Measurements from ENCODE around the gene CCDC80. TPM values are rescaled to one million over a fixed set of nuclear protein-coding genes. Genes with fewer than 3 reads are reported as not detected.

Gene CCDC80
- total and polyA plus RNA-seq, 3 experiments from 2014 or later = 0.02 TPM; not detected in 2

GRCh38 chr3:112594856-112595255, 46.1 kb downstream of the CCDC80 start:
- Histone ChIP-seq H3K27ac (ENCODE audit: low read depth, low read length) (no peak overlapping the region), H3K27me3 (ENCODE audit: insufficient read depth, low read length, poor library complexity, severe bottlenecking) (no peaks in the 10 kb centered on the region), H3K9me3 (ENCODE audit: low read length) (no peaks in the 10 kb centered on the region), H3K36me3 (ENCODE audit: insufficient read depth, low read length) (no peaks in the 10 kb centered on the region), H3K4me3 (ENCODE audit: low read length) (no peak overlapping the region), H3K4me1 (ENCODE audit: insufficient read depth, low read length) (no peaks in the 10 kb centered on the region)
- Mint-ChIP-seq H3K9me3 (no peaks in the 10 kb centered on the region), H3K4me1 (peaks cover 4 to 10% (median 6%) of the 10 kb centered on the region in 3 donors), H3K27me3 (peaks cover 0 to 1% of the 10 kb centered on the region in 2 donors), H3K27ac (no peak overlapping the region), H3K4me3 (no peak overlapping the region), H3K36me3 (peaks cover 26 to 46% (median 44%) of the 10 kb centered on the region in 3 donors)
- no peak for DNase-seq
- ChIA-PET POLR2A (no interaction called here), CTCF (no interaction called here)

GRCh38 chr3:112593258-112593657, 47.7 kb downstream of the CCDC80 start:
- POLR2A ChIA-PET = no interaction called here
- Histone ChIP-seq H3K36me3 (ENCODE audit: insufficient read depth, low read length) (no peaks in the 10 kb centered on the region), H3K4me1 (ENCODE audit: insufficient read depth, low read length) (no peaks in the 10 kb centered on the region), H3K4me3 (ENCODE audit: low read length) (no peak overlapping the region), H3K27me3 (ENCODE audit: insufficient read depth, low read length, poor library complexity, severe bottlenecking) (no peaks in the 10 kb centered on the region), H3K27ac (ENCODE audit: low read depth, low read length) (no peak overlapping the region), H3K9me3 (ENCODE audit: low read length) (no peaks in the 10 kb centered on the region)
- Mint-ChIP-seq H3K9me3 (no peaks in the 10 kb centered on the region), H3K27me3 (no peaks in the 10 kb centered on the region), H3K27ac (no peak overlapping the region), H3K4me1 (peaks cover 4 to 10% (median 6%) of the 10 kb centered on the region in 3 donors), H3K36me3 (peaks cover 35 to 59% (median 49%) of the 10 kb centered on the region in 3 donors), H3K4me3 (no peak overlapping the region)
- no peak for DNase-seq
- CTCF ChIA-PET = no interaction called here

DNA sequence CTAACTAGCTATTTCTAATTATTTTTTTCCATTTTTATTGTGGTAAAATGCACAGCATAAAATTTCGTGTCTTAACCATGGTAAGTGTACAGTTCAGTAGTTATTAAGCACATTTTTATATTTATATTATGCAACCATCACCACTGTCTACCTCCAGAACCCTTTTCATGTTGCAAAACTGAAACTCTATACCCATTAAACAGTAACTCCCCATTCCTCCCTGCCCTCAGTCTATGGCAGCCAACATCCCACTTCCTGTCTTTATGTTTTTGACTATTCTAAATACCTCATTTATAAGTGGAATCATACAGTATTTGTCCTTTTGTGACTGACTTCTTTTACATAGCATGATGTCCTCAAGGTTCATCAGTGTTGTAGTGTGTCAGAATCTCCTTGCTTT, 53.6 kb downstream of the CCDC80 start:
- Histone ChIP-seq H3K27me3 (ENCODE audit: insufficient read depth, low read length, poor library complexity, severe bottlenecking) (no peaks in the 10 kb centered on the region), H3K36me3 (ENCODE audit: insufficient read depth, low read length) (peaks cover 24% of the 10 kb centered on the region), H3K9me3 (ENCODE audit: low read length) (no peaks in the 10 kb centered on the region), H3K27ac (ENCODE audit: low read depth, low read length) (no peak overlapping the region), H3K4me3 (ENCODE audit: low read length) (no peak overlapping the region), H3K4me1 (ENCODE audit: insufficient read depth, low read length) (no peaks in the 10 kb centered on the region)
- CTCF ChIA-PET = no interaction called here
- no peaks in the 10 kb centered on the region for H3K9me3 Mint-ChIP-seq
- no peak overlapping the region for H3K27ac Mint-ChIP-seq
- peaks cover 30 to 82% (median 42%) of the 10 kb centered on the region in 3 donors for H3K36me3 Mint-ChIP-seq
- H3K4me1 Mint-ChIP-seq = peaks cover 2 to 4% (median 2%) of the 10 kb centered on the region in 3 donors
- no peak for DNase-seq
- POLR2A ChIA-PET = no interaction called here
- no peak overlapping the region for H3K4me3 Mint-ChIP-seq
- H3K27me3 Mint-ChIP-seq = peaks cover 0 to 1% of the 10 kb centered on the region in 2 donors

GRCh38 chr3:112585782-112586181, 55.2 kb downstream of the CCDC80 start:
- peaks cover 20 to 85% (median 34%) of the 10 kb centered on the region in 3 donors for H3K36me3 Mint-ChIP-seq
- H3K27ac Mint-ChIP-seq = peak overlapping the region in 1 of 8 donors; percentile 32
- Histone ChIP-seq H3K27me3 (ENCODE audit: insufficient read depth, low read length, poor library complexity, severe bottlenecking) (no peaks in the 10 kb centered on the region), H3K36me3 (ENCODE audit: insufficient read depth, low read length) (peaks cover 28% of the 10 kb centered on the region), H3K9me3 (ENCODE audit: low read length) (no peaks in the 10 kb centered on the region), H3K4me3 (ENCODE audit: low read length) (no peak overlapping the region), H3K27ac (ENCODE audit: low read depth, low read length) (no peak overlapping the region), H3K4me1 (ENCODE audit: insufficient read depth, low read length) (no peaks in the 10 kb centered on the region)
- no peaks in the 10 kb centered on the region for H3K9me3 Mint-ChIP-seq
- peaks cover 0 to 1% of the 10 kb centered on the region in 2 donors for H3K27me3 Mint-ChIP-seq
- DNase-seq = no peak
- ChIA-PET CTCF (no interaction called here), POLR2A (no interaction called here)
- no peaks in the 10 kb centered on the region for H3K4me1 Mint-ChIP-seq
- no peak overlapping the region for H3K4me3 Mint-ChIP-seq

DNA sequence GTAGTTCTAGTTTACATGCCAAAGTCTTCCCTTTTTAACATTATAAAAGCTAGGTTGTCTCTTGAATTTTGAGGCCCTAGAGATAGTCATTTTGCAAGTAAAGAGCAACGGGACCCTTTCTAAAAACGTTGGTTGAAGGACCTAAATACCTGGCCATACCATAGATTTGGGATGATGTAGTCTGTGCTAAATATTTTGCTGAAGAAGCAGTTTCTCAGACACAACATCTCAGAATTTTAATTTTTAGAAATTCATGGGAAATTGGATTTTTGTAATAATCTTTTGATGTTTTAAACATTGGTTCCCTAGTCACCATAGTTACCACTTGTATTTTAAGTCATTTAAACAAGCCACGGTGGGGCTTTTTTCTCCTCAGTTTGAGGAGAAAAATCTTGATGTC, 57.8 kb downstream of the CCDC80 start:
- Mint-ChIP-seq H3K27ac (no peak overlapping the region), H3K9me3 (no peaks in the 10 kb centered on the region), H3K4me3 (no peak overlapping the region), H3K36me3 (peaks cover 5 to 85% (median 24%) of the 10 kb centered on the region in 3 donors), H3K27me3 (peaks cover 0 to 1% of the 10 kb centered on the region in 2 donors), H3K4me1 (no peaks in the 10 kb centered on the region)
- H3K4me3 ChIP-seq (ENCODE audit: low read length) = no peak overlapping the region
- H3K27ac ChIP-seq (ENCODE audit: low read depth, low read length) = no peak overlapping the region
- CTCF ChIA-PET = interaction anchor here (1.3 kb wide), 1 partner anchor 389 kb away, joined by 3 read pairs; no protein-coding TSS in a partner anchor
- no peaks in the 10 kb centered on the region for H3K9me3 ChIP-seq (ENCODE audit: low read length)
- H3K36me3 ChIP-seq (ENCODE audit: insufficient read depth, low read length) = peaks cover 28% of the 10 kb centered on the region
- POLR2A ChIA-PET = no interaction called here
- no peak for DNase-seq
- H3K27me3 ChIP-seq (ENCODE audit: insufficient read depth, low read length, poor library complexity, severe bottlenecking) = no peaks in the 10 kb centered on the region
- H3K4me1 ChIP-seq (ENCODE audit: insufficient read depth, low read length) = no peaks in the 10 kb centered on the region

DNA sequence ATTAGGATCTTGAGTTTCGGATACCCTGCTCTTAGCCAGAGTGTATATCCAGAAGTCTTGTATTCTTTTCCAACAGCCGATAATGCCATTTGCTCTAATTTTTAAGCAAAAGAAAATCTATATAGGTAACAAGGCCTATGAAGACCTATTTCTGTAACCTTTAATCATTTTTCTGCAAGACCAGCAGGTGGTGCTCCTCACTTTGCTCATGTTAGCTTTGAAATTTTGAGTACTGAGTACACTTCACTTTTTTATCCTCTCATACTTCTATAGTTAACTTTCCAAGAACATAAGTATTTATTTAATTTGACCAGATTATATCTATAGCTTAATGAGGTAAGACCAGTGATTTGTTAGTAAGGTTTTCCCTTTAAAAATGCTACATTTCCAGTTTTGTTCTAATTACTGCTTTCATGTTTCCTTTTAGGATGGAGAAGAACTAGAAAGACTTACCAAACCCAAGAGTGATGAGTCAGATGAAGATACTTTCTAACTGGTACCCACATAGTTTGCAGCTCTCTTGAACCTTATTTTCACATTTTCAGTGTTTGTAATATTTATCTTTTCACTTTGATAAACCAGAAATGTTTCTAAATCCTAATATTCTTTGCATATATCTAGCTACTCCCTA, 58.6 kb downstream of the CCDC80 start:
- Mint-ChIP-seq H3K27ac (peak overlapping the region in 1 of 8 donors; percentile 35), H3K36me3 (peaks cover under 1 to 84% (median 20%) of the 10 kb centered on the region in 3 donors), H3K27me3 (peaks cover 0 to 1% of the 10 kb centered on the region in 2 donors), H3K4me3 (no peak overlapping the region), H3K4me1 (no peaks in the 10 kb centered on the region), H3K9me3 (no peaks in the 10 kb centered on the region)
- H3K9me3 ChIP-seq (ENCODE audit: low read length) = no peaks in the 10 kb centered on the region
- no peaks in the 10 kb centered on the region for H3K27me3 ChIP-seq (ENCODE audit: insufficient read depth, low read length, poor library complexity, severe bottlenecking)
- ChIA-PET POLR2A (no interaction called here), CTCF (interaction anchor here (1.0 kb wide), 1 partner anchor 15 kb away, joined by 3 read pairs; no protein-coding TSS in a partner anchor)
- H3K4me3 ChIP-seq (ENCODE audit: low read length) = no peak overlapping the region
- H3K4me1 ChIP-seq (ENCODE audit: insufficient read depth, low read length) = no peaks in the 10 kb centered on the region
- H3K27ac ChIP-seq (ENCODE audit: low read depth, low read length) = no peak overlapping the region
- peak in 1 of 5 donors; percentile 4 for DNase-seq
- H3K36me3 ChIP-seq (ENCODE audit: insufficient read depth, low read length) = peaks cover 28% of the 10 kb centered on the region

DNA sequence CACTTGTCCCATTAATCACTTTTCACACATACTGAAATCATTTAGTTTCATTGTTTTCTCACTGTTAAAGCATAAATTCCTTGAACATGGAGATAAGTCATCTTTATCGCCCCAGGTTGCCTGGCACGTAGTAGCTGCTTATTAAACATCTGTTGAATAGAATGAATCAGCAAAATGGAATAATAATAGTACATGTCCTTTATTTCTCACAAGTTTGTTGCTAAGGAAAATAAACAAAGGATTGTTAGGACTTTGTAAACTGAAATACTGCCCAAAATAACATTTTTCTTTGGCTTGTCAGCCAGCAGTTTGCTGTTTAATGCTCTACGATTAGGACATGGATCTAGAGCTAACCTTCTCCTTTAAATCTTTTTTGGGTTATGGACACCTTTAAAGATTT, 61.2 kb downstream of the CCDC80 start:
- no peak for DNase-seq
- no peaks in the 10 kb centered on the region for H3K4me1 ChIP-seq (ENCODE audit: insufficient read depth, low read length)
- Mint-ChIP-seq H3K27ac (no peak overlapping the region), H3K9me3 (no peaks in the 10 kb centered on the region), H3K36me3 (peaks cover 0 to 70% (median 13%) of the 10 kb centered on the region in 3 donors), H3K27me3 (no peaks in the 10 kb centered on the region), H3K4me3 (no peak overlapping the region), H3K4me1 (no peaks in the 10 kb centered on the region)
- H3K27ac ChIP-seq (ENCODE audit: low read depth, low read length) = no peak overlapping the region
- H3K36me3 ChIP-seq (ENCODE audit: insufficient read depth, low read length) = peaks cover 21% of the 10 kb centered on the region
- H3K9me3 ChIP-seq (ENCODE audit: low read length) = no peaks in the 10 kb centered on the region
- ChIA-PET CTCF (interaction anchor here (1.3 kb wide), 1 partner anchor 11 kb away, joined by 3 read pairs; no protein-coding TSS in a partner anchor), POLR2A (no interaction called here)
- no peak overlapping the region for H3K4me3 ChIP-seq (ENCODE audit: low read length)
- no peaks in the 10 kb centered on the region for H3K27me3 ChIP-seq (ENCODE audit: insufficient read depth, low read length, poor library complexity, severe bottlenecking)

- Histone ChIP-seq H3K4me1 (ENCODE audit: insufficient read depth, low read length) (no peaks in the 10 kb centered on the region), H3K4me3 (ENCODE audit: low read length) (no peak overlapping the region), H3K27ac (ENCODE audit: low read depth, low read length) (no peak overlapping the region), H3K36me3 (ENCODE audit: insufficient read depth, low read length) (peaks cover 18% of the 10 kb centered on the region), H3K27me3 (ENCODE audit: insufficient read depth, low read length, poor library complexity, severe bottlenecking) (no peaks in the 10 kb centered on the region), H3K9me3 (ENCODE audit: low read length) (no peaks in the 10 kb centered on the region)
- no peaks in the 10 kb centered on the region for H3K27me3 Mint-ChIP-seq
- no peaks in the 10 kb centered on the region for H3K4me1 Mint-ChIP-seq
- no peaks in the 10 kb centered on the region for H3K9me3 Mint-ChIP-seq
- H3K4me3 Mint-ChIP-seq = no peak overlapping the region
- POLR2A ChIA-PET = no interaction called here
- no peak for DNase-seq
- H3K27ac Mint-ChIP-seq = no peak overlapping the region
- CTCF ChIA-PET = interaction anchor here (1.3 kb wide), 1 partner anchor 10 kb away, joined by 3 read pairs; no protein-coding TSS in a partner anchor
- peaks cover 0 to 68% (median 13%) of the 10 kb centered on the region in 3 donors for H3K36me3 Mint-ChIP-seq
Measured at GRCh38 chr3:112579232-112579631, 61.7 kb downstream of the CCDC80 start.
